Endothelial cell (in vitro differentiated cells): Measurements from ENCODE around the gene PHAF1. TPM values are rescaled to one million over a fixed set of nuclear protein-coding genes. Genes with fewer than 3 reads are reported as not detected.

Source experiments
- DNase-seq: peaks from one replicate; pipeline ENCODE4 v3.0.0; 2021; ENCODE audit warnings: low spot score
- H3K27ac Mint-ChIP-seq: one replicate; pipeline ENCODE4 v1.8.0; 2021; ENCODE audit warnings: mixed read lengths, inconsistent platforms; ENCODE audit not compliant: unreplicated experiment
- H3K27me3 Mint-ChIP-seq: one replicate; pipeline ENCODE4 v1.8.0; 2021; ENCODE audit warnings: mild to moderate bottlenecking, moderate library complexity, mixed read lengths, inconsistent platforms; ENCODE audit not compliant: unreplicated experiment
- H3K36me3 Mint-ChIP-seq: one replicate; pipeline ENCODE4 v1.8.0; 2021; ENCODE audit warnings: mild to moderate bottlenecking, low read depth, mixed read lengths, inconsistent platforms; ENCODE audit not compliant: unreplicated experiment
- H3K4me1 Mint-ChIP-seq: one replicate; pipeline ENCODE4 v1.8.0; 2021; ENCODE audit warnings: mild to moderate bottlenecking, mixed read lengths, inconsistent platforms; ENCODE audit not compliant: unreplicated experiment
- H3K4me3 Mint-ChIP-seq: one replicate; pipeline ENCODE4 v1.8.0; 2021; ENCODE audit warnings: mild to moderate bottlenecking, mixed read lengths, inconsistent platforms; ENCODE audit not compliant: unreplicated experiment
- H3K9me3 Mint-ChIP-seq: one replicate; pipeline ENCODE4 v1.8.0; 2021; ENCODE audit warnings: mixed read lengths, inconsistent platforms; ENCODE audit not compliant: unreplicated experiment
- CTCF ChIP-seq: fragments of 200-600 bp; sonication (generic); IDR thresholded peaks from one replicate; pipeline ENCODE4 v1.5.0; 2021; ENCODE audit warnings: antibody characterized with exemption; ENCODE audit not compliant: unreplicated experiment
- total RNA-seq: library from RNA; stranded (reverse); fragmentation: NEBNext Ultra II Directional; extraction: Animal tissue kit (Norgen Biotek cat#: 25700); gene quantifications from one replicate; pipeline ENCODE4 v1.2.1, GENCODE V29; 2021; ENCODE audit not compliant: unreplicated experiment

PHAF1 gene
- total RNA-seq, 1 donor from 2014 or later: 17.7 TPM

GRCh38 chr16:67128887-67129286 is 19.1 kb downstream of the PHAF1 start:
- peaks cover 34% of the 10 kb centered on the region for H3K36me3 Mint-ChIP-seq
- no peak for DNase-seq
- no peak for TF ChIP-seq CTCF
- no peak overlapping the region for H3K4me3 Mint-ChIP-seq
- peaks cover 4% of the 10 kb centered on the region for H3K27me3 Mint-ChIP-seq
- H3K27ac Mint-ChIP-seq: no peak overlapping the region
- H3K4me1 Mint-ChIP-seq: peaks cover 6% of the 10 kb centered on the region
- H3K9me3 Mint-ChIP-seq: no peaks in the 10 kb centered on the region

GRCh38 chr16:67129422-67129821 is 19.7 kb downstream of the PHAF1 start:
- Mint-ChIP-seq H3K27ac (no peak overlapping the region), H3K36me3 (peaks cover 34% of the 10 kb centered on the region), H3K9me3 (no peaks in the 10 kb centered on the region), H3K4me3 (no peak overlapping the region), H3K27me3 (peaks cover 4% of the 10 kb centered on the region), H3K4me1 (peaks cover 6% of the 10 kb centered on the region)
- DNase-seq: no peak
- no peak for TF ChIP-seq CTCF

- H3K4me1 Mint-ChIP-seq: peaks cover 4% of the 10 kb centered on the region
- H3K9me3 Mint-ChIP-seq: no peaks in the 10 kb centered on the region
- H3K27me3 Mint-ChIP-seq: no peaks in the 10 kb centered on the region
- H3K27ac Mint-ChIP-seq: no peak overlapping the region
- peaks cover 36% of the 10 kb centered on the region for H3K36me3 Mint-ChIP-seq
- DNase-seq: no peak
- no peak for TF ChIP-seq CTCF
- no peak overlapping the region for H3K4me3 Mint-ChIP-seq
Measured at GRCh38 chr16:67137605-67138004, 27.9 kb downstream of the PHAF1 start.

GRCh38 chr16:67141391-67141790 is 31.6 kb downstream of the PHAF1 start:
- Mint-ChIP-seq H3K9me3 (no peaks in the 10 kb centered on the region), H3K27me3 (peaks cover 10% of the 10 kb centered on the region), H3K27ac (no peak overlapping the region), H3K4me1 (no peaks in the 10 kb centered on the region), H3K4me3 (no peak overlapping the region), H3K36me3 (peaks cover 35% of the 10 kb centered on the region)
- no peak for DNase-seq
- TF ChIP-seq CTCF: no peak

- peaks cover 11% of the 10 kb centered on the region for H3K27me3 Mint-ChIP-seq
- peak overlapping the region; percentile 53 for H3K4me3 Mint-ChIP-seq
- DNase-seq: no peak
- H3K4me1 Mint-ChIP-seq: no peaks in the 10 kb centered on the region
- H3K27ac Mint-ChIP-seq: no peak overlapping the region
- peaks cover 35% of the 10 kb centered on the region for H3K36me3 Mint-ChIP-seq
- TF ChIP-seq CTCF: no peak
- no peaks in the 10 kb centered on the region for H3K9me3 Mint-ChIP-seq
Measured at GRCh38 chr16:67142342-67142741, 32.6 kb downstream of the PHAF1 start.
